Subcutaneous adipose tissue (tissue), 4 donors: Measurements from ENCODE around the gene MPG. TPM values are rescaled to one million over a fixed set of nuclear protein-coding genes. Genes with fewer than 3 reads are reported as not detected.

ENCODE experiments used
- CTCF ChIP-seq: fragments of 450-650 bp; IDR thresholded peaks from one replicate; pipeline ENCODE4 v1.5.1; 2016; ENCODE audit warnings: low read depth, mild to moderate bottlenecking, control low read depth, antibody characterized with exemption, moderate library complexity
- total RNA-seq, 4 donors: library from RNA; depleted of rRNA; stranded (reverse); fragments of >200 nt; gene quantifications; one replicate each; pipeline ENCODE4 v1.1.0, GENCODE V29; 2016

MPG gene
- total RNA-seq, 4 donors from 2014 or later, result 50.2 to 108 (median 83.5) TPM

DNA sequence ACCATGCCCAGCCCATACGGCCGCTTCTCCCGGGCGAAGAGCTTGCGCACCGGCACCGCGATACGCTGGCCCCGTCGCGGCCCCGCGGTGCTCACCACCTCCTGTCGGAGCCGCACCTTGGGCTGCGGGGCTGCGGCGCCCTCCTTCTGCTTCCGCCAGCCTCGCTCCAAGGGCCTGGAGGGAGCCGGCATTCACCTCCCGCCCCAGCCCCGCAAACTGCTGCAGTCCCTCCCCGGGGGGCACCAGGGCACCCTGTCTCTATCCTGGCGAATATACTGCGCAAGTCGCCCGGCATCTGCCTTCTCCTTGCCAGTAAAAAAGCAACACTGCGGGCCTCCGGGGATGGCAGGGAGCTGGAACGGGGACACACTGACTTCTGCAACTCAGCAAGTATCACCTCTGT lies 16.1 kb upstream of the MPG start:
- TF ChIP-seq CTCF, result no peak

DNA sequence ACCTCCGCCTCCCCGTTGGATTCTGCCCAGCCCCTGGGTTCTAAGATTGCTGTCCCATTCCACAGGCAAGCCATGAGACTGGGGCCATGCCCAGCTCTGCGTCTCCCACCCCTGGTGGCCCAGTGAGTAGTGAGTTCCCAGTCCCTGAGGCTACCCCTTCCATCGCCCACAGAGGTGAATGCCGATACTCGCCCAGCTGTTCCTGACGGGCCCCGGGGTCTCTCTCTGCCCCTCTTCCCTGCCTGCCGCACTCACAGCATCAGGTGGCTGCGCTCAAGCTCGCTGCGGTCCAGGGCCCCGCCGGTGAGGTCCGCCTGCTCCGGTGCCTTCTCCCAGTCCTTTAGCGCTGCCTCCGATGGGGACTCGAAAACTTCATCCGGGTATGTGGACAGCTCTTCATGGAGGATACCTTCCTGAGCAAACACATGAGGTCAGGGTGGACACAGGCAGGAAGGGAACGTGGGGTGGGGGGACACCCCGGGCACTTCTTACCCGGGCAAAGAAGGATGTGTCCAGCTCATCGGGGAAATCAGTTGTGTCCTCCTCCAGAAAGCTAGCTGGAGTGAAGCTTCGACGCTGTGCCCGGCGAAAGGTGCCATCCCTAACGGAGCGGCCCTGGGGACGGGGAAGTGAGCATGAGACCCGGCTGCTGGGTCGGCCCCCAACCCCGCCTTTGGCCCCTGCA lies 15.6 kb upstream of the MPG start:
- no peak for TF ChIP-seq CTCF

DNA sequence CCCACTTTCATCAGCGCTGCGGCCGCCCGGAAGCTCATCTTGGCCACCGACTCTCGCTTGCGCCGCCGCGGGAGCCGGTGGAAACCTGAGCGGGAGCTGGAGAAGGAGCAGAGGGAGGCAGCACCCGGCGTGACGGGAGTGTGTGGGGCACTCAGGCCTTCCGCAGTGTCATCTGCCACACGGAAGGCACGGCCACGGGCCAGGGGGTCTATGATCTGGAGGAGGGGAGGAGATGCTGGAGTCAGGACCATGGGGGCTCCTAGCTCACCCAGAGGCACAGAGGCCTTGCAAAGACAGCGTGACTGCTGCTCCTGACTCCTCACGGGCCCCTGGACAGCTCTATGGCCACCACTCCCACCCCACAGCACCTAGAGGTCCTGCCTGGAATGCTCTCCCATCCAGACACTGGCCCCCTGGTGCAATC lies 15.0 kb upstream of the MPG start:
- no peak for TF ChIP-seq CTCF

- TF ChIP-seq CTCF, result no peak
Observed at GRCh38 chr16:63466-63865, 14.6 kb upstream of the MPG start.

DNA sequence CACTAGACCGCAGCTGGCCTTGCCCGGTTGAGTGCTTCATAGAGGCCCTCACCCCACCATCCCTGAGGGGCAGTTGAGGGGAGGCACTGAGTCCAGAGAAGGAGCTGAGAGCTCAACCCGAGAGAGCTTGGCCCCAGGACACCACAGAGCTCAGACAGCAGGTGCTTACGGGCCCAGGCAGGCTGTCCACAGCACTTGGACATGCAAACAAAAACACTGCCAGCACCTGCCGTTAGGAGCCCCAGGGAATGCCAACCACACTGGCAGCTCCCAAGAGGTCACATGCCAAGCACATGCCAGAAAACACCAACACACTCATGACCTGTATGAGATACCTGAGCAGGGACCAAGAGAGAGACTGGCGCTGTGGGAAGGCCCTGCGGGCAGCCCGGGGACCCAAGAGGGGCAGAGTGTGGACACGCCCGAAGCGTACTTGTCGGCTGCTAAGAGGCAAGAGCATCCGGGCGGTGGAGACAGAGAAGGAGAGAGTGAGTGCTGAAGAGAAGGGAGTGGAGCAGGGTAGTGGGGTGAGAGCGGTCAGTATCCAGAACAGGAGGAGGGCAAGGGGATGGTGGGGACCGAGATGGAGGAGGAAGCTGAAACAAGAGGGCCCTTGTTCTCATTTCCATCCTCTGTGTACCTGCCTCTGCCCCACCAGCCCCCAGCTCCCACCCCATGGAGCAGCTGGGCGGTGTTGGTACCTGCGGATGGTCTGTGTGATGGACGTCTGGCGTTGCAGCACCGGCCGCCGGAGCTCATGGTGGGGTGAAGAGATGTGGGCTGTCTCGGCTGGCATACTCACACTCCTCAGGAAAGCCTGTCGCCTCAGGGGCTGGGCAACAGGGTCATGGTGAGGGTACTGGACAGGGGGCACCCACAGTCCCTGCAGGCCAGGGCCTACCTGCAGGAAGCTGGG lies 13.8 kb upstream of the MPG start:
- no peak for TF ChIP-seq CTCF

GRCh38 chr16:64914-65255 lies 13.1 kb upstream of the MPG start:
- TF ChIP-seq CTCF, result no peak

- no peak for TF ChIP-seq CTCF
Observed at GRCh38 chr16:65745-66144, 12.3 kb upstream of the MPG start.
